CD8-positive, alpha-beta memory T cell (primary cell): ENCODE measurements around the gene LCE7A. TPM values are rescaled to one million over a fixed set of nuclear protein-coding genes. Genes with fewer than 3 reads are reported as not detected.

ENCODE experiments used
- polyA plus RNA-seq: library from polyadenylated mRNA; unstranded; fragments of 300-500 nt; fragmentation: Illumina TruSeq; gene quantifications from one replicate; pipeline ENCODE4 v1.2.3, GENCODE V29; 2021
- total RNA-seq, 2 experiments: library from RNA; stranded (reverse); gene quantifications; one replicate each; pipeline ENCODE4 v1.2.3, GENCODE V29; 2021

Gene LCE7A
- total and polyA plus RNA-seq, 3 experiments from 2014 or later: not detected

Other genes starting within 250 kb of the LCE7A start
- not detected for gene LCE3B, start 246.2 kb upstream of the LCE7A start, total RNA-seq
- gene LCE3B, start 246.2 kb upstream of the LCE7A start, polyA plus RNA-seq: not detected
- gene LCE3A, start 236.9 kb upstream of the LCE7A start, total RNA-seq: not detected
- gene LCE3A, start 236.9 kb upstream of the LCE7A start, polyA plus RNA-seq: not detected
- not detected for gene LCE2D, start 196.6 kb upstream of the LCE7A start, total RNA-seq
- not detected for gene LCE2D, start 196.6 kb upstream of the LCE7A start, polyA plus RNA-seq
- gene LCE2C, start 184.7 kb upstream of the LCE7A start, total RNA-seq: not detected
- not detected for gene LCE2C, start 184.7 kb upstream of the LCE7A start, polyA plus RNA-seq
- gene LCE2B, start 173.9 kb upstream of the LCE7A start, total RNA-seq: not detected
- gene LCE2B, start 173.9 kb upstream of the LCE7A start, polyA plus RNA-seq: not detected
- gene LCE2A, start 161.7 kb upstream of the LCE7A start, total RNA-seq: not detected
- not detected for gene LCE2A, start 161.7 kb upstream of the LCE7A start, polyA plus RNA-seq
- gene LCE4A, start 151.8 kb upstream of the LCE7A start, total RNA-seq: not detected
- gene LCE4A, start 151.8 kb upstream of the LCE7A start, polyA plus RNA-seq: not detected
- gene KPRP, start 102.0 kb upstream of the LCE7A start, total RNA-seq: not detected
- not detected for gene KPRP, start 102.0 kb upstream of the LCE7A start, polyA plus RNA-seq
- gene LCE1F, start 84.9 kb upstream of the LCE7A start, total RNA-seq: not detected
- not detected for gene LCE1F, start 84.9 kb upstream of the LCE7A start, polyA plus RNA-seq
- gene LCE1E, start 73.7 kb upstream of the LCE7A start, total RNA-seq: not detected
- not detected for gene LCE1E, start 73.7 kb upstream of the LCE7A start, polyA plus RNA-seq
- gene LCE1D, start 63.3 kb upstream of the LCE7A start, total RNA-seq: not detected
- gene LCE1D, start 63.3 kb upstream of the LCE7A start, polyA plus RNA-seq: not detected
- not detected for gene LCE1C, start 53.3 kb upstream of the LCE7A start, total RNA-seq
- not detected for gene LCE1C, start 53.3 kb upstream of the LCE7A start, polyA plus RNA-seq
- not detected for gene LCE1B, start 48.0 kb upstream of the LCE7A start, total RNA-seq
- gene LCE1B, start 48.0 kb upstream of the LCE7A start, polyA plus RNA-seq: not detected
- gene LCE1A, start 32.5 kb upstream of the LCE7A start, total RNA-seq: not detected
- not detected for gene LCE1A, start 32.5 kb upstream of the LCE7A start, polyA plus RNA-seq
- gene LCE6A, start 17.1 kb upstream of the LCE7A start, total RNA-seq: not detected
- not detected for gene LCE6A, start 17.1 kb upstream of the LCE7A start, polyA plus RNA-seq
- gene SMCP, start 18.3 kb downstream of the LCE7A start, total RNA-seq: not detected
- gene SMCP, start 18.3 kb downstream of the LCE7A start, polyA plus RNA-seq: not detected
- gene IVL, start 48.5 kb downstream of the LCE7A start, total RNA-seq: not detected
- gene IVL, start 48.5 kb downstream of the LCE7A start, polyA plus RNA-seq: not detected
- gene SPRR5, start 87.2 kb downstream of the LCE7A start, total RNA-seq: not detected
- gene SPRR5, start 87.2 kb downstream of the LCE7A start, polyA plus RNA-seq: not detected
- gene SPRR4, start 110.7 kb downstream of the LCE7A start, total RNA-seq: not detected
- not detected for gene SPRR4, start 110.7 kb downstream of the LCE7A start, polyA plus RNA-seq
- not detected for gene SPRR1A, start 124.1 kb downstream of the LCE7A start, total RNA-seq
- gene SPRR1A, start 124.1 kb downstream of the LCE7A start, polyA plus RNA-seq: not detected
- gene SPRR3, start 141.8 kb downstream of the LCE7A start, total RNA-seq: not detected
- not detected for gene SPRR3, start 141.8 kb downstream of the LCE7A start, polyA plus RNA-seq
- not detected for gene SPRR1B, start 171.2 kb downstream of the LCE7A start, total RNA-seq
- not detected for gene SPRR1B, start 171.2 kb downstream of the LCE7A start, polyA plus RNA-seq
- gene SPRR2D, start 181.1 kb downstream of the LCE7A start, total RNA-seq: not detected
- gene SPRR2D, start 181.1 kb downstream of the LCE7A start, polyA plus RNA-seq: not detected
- gene SPRR2A, start 197.5 kb downstream of the LCE7A start, total RNA-seq: not detected
- gene SPRR2A, start 197.5 kb downstream of the LCE7A start, polyA plus RNA-seq: not detected
- not detected for gene SPRR2B, start 211.6 kb downstream of the LCE7A start, total RNA-seq
- gene SPRR2B, start 211.6 kb downstream of the LCE7A start, polyA plus RNA-seq: not detected
- not detected for gene SPRR2E, start 234.5 kb downstream of the LCE7A start, total RNA-seq
- gene SPRR2E, start 234.5 kb downstream of the LCE7A start, polyA plus RNA-seq: not detected